Muscle of leg (tissue), 11 donors: ENCODE results near the gene DPH6. TPM values are rescaled to one million over a fixed set of nuclear protein-coding genes. Genes with fewer than 3 reads are reported as not detected.

ENCODE experiments used
- DNase-seq: peaks from one replicate; pipeline ENCODE4 v3.0.0; 2013
- H3K27ac ChIP-seq: one replicate; pipeline ENCODE4 v1.5.1; 2013; ENCODE audit warnings: mild to moderate bottlenecking, low read length, control low read depth
- H3K27me3 ChIP-seq: one replicate; pipeline ENCODE4 v1.6.1; 2013; ENCODE audit warnings: low read length; ENCODE audit not compliant: control insufficient read depth, insufficient read depth
- H3K36me3 ChIP-seq: one replicate; pipeline ENCODE4 v1.6.1; 2013; ENCODE audit warnings: low read length; ENCODE audit not compliant: control insufficient read depth, insufficient read depth
- H3K4me1 ChIP-seq: one replicate; pipeline ENCODE4 v1.6.1; 2013; ENCODE audit warnings: low read length; ENCODE audit not compliant: control insufficient read depth, insufficient read depth
- H3K4me3 ChIP-seq: one replicate; pipeline ENCODE4 v1.5.1; 2013; ENCODE audit warnings: low read length, control low read depth
- H3K9me3 ChIP-seq: replicated peaks from 2 replicates; pipeline ENCODE4 v1.6.1; 2013; ENCODE audit warnings: low read depth, low read length; ENCODE audit not compliant: control insufficient read depth
- WGBS: methylation state at CpG from one replicate; pipeline ENCODE4 v1.1.5; 2013; ENCODE audit warnings: missing lambda C conversion rate; ENCODE audit not compliant: insufficient coverage; 5-methylcytosine and 5-hydroxymethylcytosine counted together
- polyA plus RNA-seq, 8 donors: library from polyadenylated mRNA; unstranded; fragments of 120-200 nt; gene quantifications; one replicate each; pipeline versions ENCODE4 v1.2.1 to v1.2.3, GENCODE V29; 2013; ENCODE audit warnings: inconsistent platforms in 1 of 8, low replicate concordance in 1 of 8; ENCODE audit not compliant: insufficient read length in 8 of 8, insufficient read depth in 1 of 8
- total RNA-seq: library from RNA; stranded (reverse); fragments of 120-200 nt; gene quantifications from one replicate; pipeline ENCODE4 v1.2.4, GENCODE V29; 2013

The DPH6 gene
- total and polyA plus RNA-seq, 9 donors = 9.8 to 23.1 (median 15.2) TPM

DNA sequence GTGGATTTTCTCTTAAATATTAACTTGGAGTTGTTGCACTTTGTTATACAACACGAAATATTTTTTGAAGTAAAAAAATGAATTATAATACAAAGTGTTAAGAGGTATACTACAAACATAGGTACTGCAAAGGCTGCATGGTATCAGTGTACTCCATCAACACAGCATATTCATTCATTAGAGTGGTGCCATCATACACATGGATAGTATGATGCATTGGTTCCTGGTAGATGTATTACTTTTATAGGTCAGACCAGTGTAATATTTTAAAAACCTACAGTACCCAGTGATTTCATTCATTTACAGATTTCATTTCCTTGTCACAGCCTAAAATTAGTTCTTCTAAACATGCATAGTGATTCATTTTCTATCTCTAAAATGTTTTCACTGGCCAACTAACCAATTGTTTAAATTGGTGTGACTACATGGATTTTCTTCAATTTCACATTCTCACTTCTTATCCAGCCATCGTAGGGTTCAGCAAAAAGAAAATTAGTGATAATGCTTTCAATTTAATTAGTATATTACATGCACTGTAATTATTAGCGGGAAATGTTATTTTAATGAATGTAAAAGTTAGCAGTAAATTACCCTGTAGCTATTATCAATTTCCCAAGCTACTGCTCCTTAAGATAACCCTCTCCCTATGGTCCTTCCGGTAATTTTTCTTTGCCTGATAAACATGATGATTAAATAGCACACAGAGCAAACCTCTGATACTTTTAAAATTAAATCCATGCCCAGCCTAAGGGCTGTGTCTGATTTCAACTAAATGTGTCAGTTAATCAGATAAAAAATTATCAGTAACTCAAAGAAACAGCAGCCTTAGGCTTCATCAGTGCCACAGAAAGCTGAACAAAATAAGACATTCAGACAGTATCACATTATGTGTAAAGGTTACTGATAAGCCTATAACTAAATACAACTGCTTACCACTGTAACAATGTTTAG, 68.4 kb downstream of the DPH6 start:
- H3K27me3 ChIP-seq = no peaks in the 10 kb centered on the region
- DNase-seq = no peak

DNA sequence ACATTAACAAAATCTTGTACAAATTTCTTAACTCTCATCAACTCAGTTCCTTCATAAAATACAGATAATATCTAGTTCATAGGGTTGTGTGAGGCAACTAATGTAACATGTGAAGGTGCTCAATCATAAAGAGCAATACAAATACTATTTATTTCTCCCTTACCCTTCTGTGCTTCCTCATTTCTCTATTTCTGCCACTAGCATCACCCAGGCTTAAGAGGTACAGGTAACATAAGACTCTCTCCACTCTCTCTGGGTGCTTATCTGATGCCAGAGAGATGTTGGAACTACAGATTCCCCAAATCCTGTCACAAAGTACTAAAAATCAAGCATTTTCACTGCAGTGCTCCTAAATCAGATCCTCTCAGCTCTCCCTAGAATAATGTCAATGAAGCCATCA, 74.9 kb downstream of the DPH6 start:
- Histone ChIP-seq H3K4me1 (no peaks in the 10 kb centered on the region), H3K4me3 (no peak overlapping the region), H3K36me3 (no peaks in the 10 kb centered on the region), H3K27me3 (no peaks in the 10 kb centered on the region), H3K27ac (no peak overlapping the region), H3K9me3 (no peaks in the 10 kb centered on the region)
- DNase-seq = no peak

More for the DNA sequence above, 68.4 kb downstream of the DPH6 start:
- H3K36me3 ChIP-seq = no peaks in the 10 kb centered on the region
- H3K4me1 ChIP-seq = no peaks in the 10 kb centered on the region
- WGBS = no CpG with 5 or more reads among the region's 4 CpGs
- H3K4me3 ChIP-seq = no peak overlapping the region
- H3K27ac ChIP-seq = no peak overlapping the region
- H3K9me3 ChIP-seq = no peaks in the 10 kb centered on the region

DNA sequence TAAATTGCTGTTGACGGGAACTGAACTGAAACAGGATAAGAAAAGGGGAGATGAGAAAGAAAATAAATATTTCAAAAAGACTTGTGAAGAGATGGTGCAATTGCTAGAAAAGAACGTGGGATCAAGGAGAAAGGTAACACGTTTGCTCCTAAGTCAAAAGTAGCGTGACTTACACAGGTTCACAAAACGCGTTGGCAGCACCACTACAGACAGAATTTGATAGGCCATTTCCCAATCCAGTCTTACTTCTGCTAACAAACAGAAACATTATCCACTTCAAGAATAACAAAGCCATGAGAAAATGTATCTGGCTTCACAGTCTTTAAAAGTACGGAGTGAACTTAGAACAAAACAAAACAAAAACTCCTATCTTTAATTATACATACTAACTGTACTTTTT, 75.5 kb downstream of the DPH6 start:
- no peaks in the 10 kb centered on the region for H3K9me3 ChIP-seq
- H3K4me3 ChIP-seq = no peak overlapping the region
- no peak overlapping the region for H3K27ac ChIP-seq
- no peak for DNase-seq
- no peaks in the 10 kb centered on the region for H3K27me3 ChIP-seq
- 64% methylated on average over 5 of the region's 7 CpGs for WGBS
- H3K36me3 ChIP-seq = no peaks in the 10 kb centered on the region
- H3K4me1 ChIP-seq = no peaks in the 10 kb centered on the region

DNA sequence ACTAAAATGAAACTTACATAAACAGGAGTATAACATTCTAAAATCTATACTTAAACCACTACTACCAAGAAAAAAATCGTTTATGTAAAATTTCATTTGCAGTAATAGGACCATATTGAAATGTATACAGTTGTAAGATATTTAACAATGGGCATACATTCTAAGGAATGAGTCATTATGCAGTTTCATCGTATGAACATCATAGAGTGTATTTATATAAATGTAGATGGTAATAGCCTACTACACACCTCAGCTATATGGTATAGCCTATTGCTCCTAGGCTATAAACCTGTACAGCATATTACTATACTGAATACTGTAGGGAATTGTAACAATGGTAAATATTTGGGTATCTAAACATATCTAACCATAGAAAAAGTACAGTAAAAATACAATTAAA, 79.5 kb downstream of the DPH6 start:
- no peaks in the 10 kb centered on the region for H3K36me3 ChIP-seq
- no peaks in the 10 kb centered on the region for H3K9me3 ChIP-seq
- H3K27me3 ChIP-seq = no peaks in the 10 kb centered on the region
- H3K4me1 ChIP-seq = no peaks in the 10 kb centered on the region
- no peak overlapping the region for H3K4me3 ChIP-seq
- no CpG with 5 or more reads among the region's 2 CpGs for WGBS
- no peak for DNase-seq
- H3K27ac ChIP-seq = no peak overlapping the region

DNA sequence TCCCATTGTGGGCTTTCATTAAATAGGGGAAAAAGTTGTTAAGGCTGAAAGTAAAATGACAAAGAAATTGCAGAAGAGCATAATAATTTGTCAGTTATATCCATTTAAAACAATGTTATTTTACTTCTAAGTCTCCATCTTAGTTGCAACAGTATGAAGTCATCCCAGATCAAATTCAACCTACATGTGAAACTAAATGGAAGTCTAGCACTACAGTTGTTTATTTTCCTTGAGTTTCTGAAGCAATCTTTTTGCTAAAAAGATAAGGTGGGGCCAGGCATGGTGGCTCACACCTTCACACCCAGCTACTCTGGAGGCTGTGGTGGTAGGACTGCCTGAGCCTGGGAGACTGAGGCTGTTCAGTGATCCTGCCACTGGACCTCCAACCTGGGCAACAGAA, 80.2 kb downstream of the DPH6 start:
- Histone ChIP-seq H3K9me3 (no peaks in the 10 kb centered on the region), H3K4me1 (no peaks in the 10 kb centered on the region), H3K4me3 (no peak overlapping the region), H3K27me3 (no peaks in the 10 kb centered on the region), H3K36me3 (no peaks in the 10 kb centered on the region), H3K27ac (no peak overlapping the region)
- no peak for DNase-seq

DNA sequence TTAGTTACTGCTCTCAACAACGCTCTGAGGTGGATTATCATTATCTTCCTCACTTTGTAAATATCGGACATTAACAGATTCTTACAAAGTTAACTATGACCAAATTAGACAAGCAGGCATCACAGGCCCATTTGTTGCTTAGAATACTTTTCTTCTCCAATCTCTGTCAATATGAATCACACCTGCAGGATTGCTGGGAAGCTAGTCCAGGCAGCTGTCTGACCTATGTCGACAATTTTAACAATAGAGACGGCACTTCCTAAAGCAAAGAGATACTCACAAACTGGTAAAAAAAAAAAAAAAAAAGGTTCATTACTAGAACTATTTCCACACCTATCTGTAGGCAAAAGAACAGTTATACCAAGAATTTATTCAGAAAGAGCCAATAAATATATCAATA, 85.3 kb downstream of the DPH6 start:
- H3K9me3 ChIP-seq = no peaks in the 10 kb centered on the region
- no peak for DNase-seq
- no peaks in the 10 kb centered on the region for H3K27me3 ChIP-seq
- no peaks in the 10 kb centered on the region for H3K36me3 ChIP-seq
- H3K27ac ChIP-seq = no peak overlapping the region
- WGBS = 100% methylated on average over 1 of the region's 4 CpGs
- no peaks in the 10 kb centered on the region for H3K4me1 ChIP-seq
- no peak overlapping the region for H3K4me3 ChIP-seq

DNA sequence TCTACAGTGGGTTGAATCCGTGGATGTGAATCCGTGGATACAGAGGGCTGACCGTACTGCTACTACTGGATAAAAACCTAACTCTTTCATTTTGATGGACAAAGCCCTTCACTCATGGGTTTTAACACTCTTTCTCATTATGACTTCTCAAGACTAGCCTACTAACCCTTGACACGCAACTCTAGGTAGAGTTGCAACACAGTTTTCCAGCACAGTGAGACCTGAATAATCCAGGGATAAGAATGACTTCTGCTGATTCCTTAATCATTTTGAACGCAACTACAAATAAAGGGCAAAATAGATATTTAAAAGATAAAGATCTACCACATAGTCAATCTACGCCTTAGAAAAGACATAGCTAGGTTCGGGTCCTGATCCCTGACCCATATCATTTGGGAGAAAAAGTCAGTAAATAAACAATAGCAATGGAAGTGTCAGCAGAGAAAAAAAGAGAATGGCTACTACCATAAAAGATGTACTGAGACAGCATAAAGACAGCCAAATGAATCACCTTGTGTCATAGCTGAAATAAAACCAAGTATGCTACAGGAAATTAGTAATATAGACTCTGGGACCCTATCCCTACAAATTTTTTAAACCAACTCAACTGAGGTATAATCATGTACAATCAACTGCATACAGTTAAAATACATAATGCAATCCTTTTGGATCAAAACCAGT, 87.6 kb downstream of the DPH6 start:
- H3K27ac ChIP-seq = no peak overlapping the region
- 90% methylated on average over 2 of the region's 7 CpGs for WGBS
- DNase-seq = no peak
- no peak overlapping the region for H3K4me3 ChIP-seq
- H3K27me3 ChIP-seq = no peaks in the 10 kb centered on the region
- no peaks in the 10 kb centered on the region for H3K4me1 ChIP-seq
- no peaks in the 10 kb centered on the region for H3K36me3 ChIP-seq
- H3K9me3 ChIP-seq = no peaks in the 10 kb centered on the region

DNA sequence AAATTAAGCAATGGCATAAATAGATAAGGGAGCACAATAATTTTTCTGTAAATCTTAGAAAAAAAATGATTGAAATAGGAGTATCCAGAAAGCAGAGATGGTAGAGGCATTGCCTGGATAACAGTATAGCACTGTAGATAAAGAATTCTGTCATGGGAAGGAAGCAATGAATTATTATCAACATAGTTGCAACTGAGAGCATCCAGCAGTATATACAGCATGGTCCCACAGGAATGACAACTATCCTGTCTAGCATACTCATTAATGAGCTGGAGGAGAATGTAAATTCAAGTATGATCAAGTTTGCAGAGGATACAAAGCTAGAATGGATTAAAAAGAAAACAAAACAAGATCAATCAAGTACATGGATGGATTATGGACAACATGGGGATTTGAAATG, 90.8 kb downstream of the DPH6 start:
- H3K9me3 ChIP-seq = no peaks in the 10 kb centered on the region
- DNase-seq = no peak
- H3K4me1 ChIP-seq = no peaks in the 10 kb centered on the region
- no peak overlapping the region for H3K27ac ChIP-seq
- H3K36me3 ChIP-seq = no peaks in the 10 kb centered on the region
- H3K27me3 ChIP-seq = no peaks in the 10 kb centered on the region
- H3K4me3 ChIP-seq = no peak overlapping the region

DNA sequence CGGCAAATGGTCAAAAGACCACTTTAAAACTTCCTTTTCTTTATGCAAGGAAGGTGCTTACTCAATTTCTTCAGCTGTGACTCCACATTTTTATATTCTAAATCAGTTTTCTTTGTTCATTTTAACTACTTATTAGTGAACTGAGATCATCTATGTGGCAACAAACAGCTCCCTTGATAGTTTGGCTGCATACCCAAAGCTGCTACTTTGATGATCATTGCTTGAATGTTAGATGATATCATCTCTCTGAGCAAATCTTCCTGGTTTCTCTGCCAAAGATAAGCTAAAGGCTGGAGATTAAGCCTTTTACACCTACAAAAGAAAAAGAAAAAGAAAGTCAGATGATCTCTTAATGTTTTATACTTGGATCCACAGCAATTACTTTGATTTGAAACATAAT, 95.5 kb downstream of the DPH6 start:
- no CpG with 5 or more reads among the region's 1 CpG for WGBS
- DNase-seq = peak; percentile 31
- H3K4me1 ChIP-seq = no peaks in the 10 kb centered on the region

DNA sequence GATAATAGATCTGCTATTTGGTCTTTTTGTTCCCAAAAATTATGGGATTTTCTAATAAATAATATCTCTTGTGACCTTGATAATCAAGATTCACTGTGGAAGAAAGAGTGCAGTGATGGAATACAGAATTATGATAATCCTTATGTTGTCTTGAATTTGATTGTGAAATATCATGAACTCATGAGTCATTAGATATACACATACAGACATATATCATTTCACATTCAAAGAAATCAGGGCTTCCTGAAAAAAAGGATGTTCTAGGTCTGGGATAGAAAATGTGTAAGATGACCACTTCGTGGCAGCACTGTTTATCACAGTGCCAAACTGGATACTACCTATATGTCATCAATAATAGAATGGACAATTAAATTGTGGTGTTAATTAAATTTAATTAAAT, 97.7 kb downstream of the DPH6 start:
- no peak for DNase-seq
- H3K9me3 ChIP-seq = no peaks in the 10 kb centered on the region
- WGBS = no CpG with 5 or more reads among the region's 1 CpG
- H3K27ac ChIP-seq = no peak overlapping the region
- H3K27me3 ChIP-seq = no peaks in the 10 kb centered on the region
- H3K4me3 ChIP-seq = no peak overlapping the region
- no peaks in the 10 kb centered on the region for H3K4me1 ChIP-seq
- H3K36me3 ChIP-seq = peaks cover 3% of the 10 kb centered on the region

More for the DNA sequence above, 95.5 kb downstream of the DPH6 start:
- H3K27me3 ChIP-seq = no peaks in the 10 kb centered on the region
- no peak overlapping the region for H3K4me3 ChIP-seq
- H3K36me3 ChIP-seq = peaks cover 3% of the 10 kb centered on the region
- no peaks in the 10 kb centered on the region for H3K9me3 ChIP-seq
- H3K27ac ChIP-seq = no peak overlapping the region
